ENCODE measurements around the gene SAPCD1.
A peak's percentile ranks its signal among the peaks of the same experiment; 100 is the strongest.

Gene SAPCD1

DNA sequence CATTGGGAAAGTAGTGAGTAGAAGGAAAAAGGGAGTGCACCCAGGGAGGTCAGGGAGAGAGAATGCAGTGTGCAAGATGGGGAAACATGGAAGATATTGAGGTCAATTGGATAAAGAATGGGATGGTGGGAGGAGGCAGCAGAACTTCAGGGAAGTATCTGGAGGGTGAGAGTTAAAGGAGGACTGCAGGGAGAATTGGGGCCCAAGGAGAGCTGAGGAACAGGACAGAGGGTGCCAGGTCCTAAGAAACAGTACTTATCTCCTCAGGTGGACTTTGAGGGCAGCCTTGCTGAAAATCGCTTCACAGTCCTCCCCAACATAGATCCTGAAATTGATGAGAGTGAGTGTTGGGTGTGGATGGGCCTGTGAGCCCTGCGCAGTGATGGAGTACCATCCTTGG is 4.2 kb upstream of the SAPCD1 start:
- no peak for DNase-seq

DNA sequence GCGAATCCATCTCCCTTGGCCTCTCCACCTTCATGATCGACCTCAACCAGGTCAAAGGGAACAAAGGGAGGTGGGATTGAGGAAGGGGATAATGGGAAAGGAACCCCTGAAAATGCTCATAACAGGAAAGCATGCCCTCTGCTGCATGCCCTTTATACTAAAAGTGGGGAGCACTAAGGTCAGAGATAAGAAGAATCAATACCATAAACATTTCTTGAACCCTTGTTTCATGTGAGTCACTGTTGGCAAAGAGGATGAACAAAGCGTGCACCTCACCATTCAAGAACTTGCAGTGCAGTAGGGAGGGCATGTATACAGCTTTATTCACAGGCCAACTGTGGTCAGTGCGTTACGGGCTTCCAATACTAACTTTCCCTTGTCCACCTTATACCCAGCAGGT is 1.7 kb upstream of the SAPCD1 start:
- DNase-seq, result no peak

DNA sequence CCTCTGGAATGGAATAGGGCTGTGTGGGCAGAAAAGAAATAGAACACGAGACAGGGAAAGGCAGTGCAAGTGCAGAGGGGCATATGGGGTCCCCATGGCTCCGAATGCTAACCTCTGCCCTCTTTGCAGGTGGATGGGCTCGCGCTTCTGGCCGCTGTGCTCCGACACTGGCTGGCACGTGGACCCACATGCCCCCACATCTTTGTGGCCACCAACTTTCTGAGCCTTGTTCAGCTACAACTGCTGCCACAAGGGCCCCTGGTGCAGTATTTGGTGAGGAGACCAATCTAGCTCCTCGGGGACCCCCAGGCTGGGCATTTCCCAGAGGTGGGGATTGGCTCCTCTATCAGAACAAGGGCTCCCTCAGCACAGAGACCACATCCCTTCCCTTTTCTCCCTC is 1.1 kb upstream of the SAPCD1 start:
- no peak for DNase-seq

DNA sequence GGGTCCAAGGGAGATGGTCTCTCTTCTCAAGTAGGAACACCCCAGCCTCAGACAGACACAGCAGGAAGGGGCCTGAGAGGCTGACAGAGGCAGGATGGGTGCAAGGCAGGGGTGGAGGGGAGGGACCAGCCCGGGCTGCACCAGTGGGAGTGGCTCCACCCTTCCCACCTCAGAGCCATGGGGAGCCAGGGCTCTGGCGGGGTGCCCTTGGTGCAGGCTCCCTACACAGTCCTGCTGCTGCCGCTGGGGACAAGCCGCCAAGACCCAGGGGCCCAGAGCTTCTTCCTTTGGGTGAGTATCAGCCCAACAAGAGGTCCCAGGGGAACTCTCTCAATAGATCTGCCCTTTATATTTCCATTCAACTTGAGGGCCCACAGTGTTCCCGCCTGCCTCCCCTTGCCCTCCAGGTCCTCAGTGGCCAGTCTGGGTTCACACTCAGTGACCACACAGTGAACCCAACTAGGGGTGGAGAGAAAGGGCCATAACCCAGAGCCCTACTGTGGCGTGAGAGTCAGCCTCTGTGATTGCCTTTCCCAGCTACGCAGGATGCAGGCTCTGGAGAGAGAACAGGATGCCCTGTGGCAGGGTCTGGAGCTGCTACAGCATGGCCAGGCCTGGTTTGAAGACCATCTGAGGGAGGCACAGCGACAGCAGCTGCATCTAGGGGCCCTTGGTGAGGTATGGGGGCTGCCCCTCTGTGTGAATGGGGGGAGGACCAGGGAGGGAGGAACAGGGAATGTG is 592 bp downstream of the SAPCD1 start:
- no peak for DNase-seq

DNA sequence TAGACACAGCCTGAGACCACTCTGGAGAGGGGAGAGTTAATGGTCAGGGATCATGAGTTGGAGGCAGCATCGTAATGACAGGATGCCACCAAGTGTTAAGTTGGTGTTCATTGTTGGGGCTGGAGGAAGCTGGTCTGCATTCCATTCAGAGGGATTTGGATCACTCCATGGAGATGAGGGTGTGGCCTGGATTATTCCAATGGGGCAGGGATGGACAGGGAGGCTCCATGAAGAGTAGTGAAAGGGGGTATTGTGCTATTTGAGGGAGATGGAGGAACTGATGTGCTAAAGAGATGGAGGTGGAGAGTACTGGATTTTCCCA is 1.1 kb downstream of the SAPCD1 start:
- no peak for DNase-seq

DNA sequence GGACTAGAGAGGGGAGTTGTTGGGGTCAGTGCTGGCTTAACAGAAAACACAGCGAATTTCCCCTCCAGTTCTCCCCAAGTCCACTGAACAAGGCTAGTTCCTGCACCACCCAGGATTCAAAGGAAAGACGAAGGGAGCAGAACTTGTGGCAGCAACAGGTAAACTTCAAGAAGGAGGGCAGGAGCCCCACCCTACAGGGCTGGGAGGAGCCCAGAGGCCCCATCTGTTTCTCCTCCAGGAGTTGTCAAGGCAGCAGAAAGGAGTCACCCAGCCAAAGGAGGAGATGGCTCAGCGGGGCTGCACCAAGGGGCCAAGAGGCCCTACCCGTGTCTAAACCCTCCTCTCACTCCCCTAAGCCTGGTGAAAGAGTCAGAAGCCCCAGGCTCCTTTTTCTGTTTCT is 1.7 kb downstream of the SAPCD1 start:
- no peak for DNase-seq

DNA sequence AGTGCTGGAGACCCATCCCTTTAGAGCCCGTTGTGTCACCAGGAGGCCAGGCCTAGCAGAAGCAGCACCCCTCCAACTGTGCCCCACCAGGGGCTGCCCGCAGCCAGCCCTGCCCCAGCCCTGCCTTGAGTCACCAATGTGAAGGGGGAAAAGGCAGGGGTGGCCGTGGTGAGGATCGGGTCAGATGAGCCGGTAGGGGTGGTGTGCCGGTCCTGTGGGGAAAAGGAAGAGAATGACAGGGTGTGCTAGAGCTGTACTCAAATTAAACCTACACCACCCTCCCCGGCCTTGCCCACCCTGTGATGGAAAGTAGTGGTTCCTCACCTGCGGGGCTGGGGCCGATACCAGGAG is 3.1 kb downstream of the SAPCD1 start:
- no peak for DNase-seq

DNA sequence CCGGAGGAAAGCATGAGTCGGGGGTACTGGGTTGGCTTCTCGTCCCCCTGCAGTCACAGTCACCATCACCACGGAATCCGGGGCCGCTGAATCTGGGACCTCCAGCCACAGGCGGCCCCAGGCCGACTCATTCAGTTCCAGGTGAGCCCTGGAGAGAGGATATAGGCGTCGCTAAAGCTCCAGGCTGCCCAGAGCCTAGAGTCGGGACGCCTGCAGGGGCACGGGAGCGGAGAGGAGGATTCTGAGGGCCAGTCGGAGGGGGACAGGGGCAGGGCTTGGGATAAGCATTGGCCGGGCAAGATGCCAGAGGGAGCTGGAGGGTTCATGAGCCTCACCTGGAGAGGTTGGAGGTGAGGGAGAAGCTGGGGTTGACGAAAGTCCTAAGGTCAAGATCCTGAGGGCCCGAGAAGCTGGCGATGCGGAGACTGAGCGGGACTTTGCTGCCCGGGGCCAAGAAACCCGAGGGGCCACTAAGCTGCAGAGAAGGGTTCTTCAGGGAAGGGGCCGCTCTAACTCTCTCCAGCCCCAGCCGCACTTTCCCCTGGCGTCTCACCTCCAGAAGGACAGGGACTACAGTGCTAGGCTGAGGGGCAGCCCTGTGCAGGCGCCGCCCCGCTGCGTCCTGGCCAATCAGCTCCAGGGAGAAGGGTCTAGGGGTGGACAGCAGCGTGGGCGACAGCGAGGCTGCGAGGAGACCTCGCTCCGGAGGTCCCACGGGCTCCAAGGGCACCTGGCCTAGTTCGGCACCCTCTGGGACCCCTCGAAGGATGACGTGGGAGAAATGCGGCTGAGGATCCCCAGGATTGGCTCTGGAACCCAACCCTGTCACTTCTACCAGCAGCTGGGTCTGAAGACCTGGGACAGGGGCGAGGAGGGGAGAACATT is 3.7 kb downstream of the SAPCD1 start:
- DNase-seq, result no peak

DNA sequence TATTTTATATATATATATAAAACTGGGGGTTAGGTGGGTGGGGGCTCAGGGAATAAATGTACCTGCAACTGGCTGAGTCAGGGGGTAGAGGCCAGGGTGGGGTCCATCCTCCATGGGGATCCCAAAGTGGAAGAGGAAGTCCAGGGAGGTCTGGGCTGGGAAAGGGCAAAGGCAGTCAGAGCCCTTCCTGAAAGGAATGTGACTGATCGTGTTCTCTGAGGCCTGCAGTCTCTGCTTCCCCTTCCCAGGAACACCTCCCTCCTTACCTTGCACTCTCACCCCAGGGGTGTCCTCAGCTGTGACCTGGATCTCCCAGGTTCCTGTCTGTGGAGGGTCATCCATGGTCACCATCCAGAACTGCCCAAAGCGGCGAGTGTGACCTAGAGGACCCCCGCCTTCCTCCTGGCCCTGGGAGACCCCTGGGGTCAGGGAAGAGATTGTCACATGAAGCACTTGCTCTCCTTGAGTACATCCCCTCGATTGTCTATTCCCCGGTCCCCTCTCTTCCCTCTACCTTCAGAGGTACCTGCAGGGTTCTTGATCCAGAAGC is 4.7 kb downstream of the SAPCD1 start:
- no peak for DNase-seq

DNA sequence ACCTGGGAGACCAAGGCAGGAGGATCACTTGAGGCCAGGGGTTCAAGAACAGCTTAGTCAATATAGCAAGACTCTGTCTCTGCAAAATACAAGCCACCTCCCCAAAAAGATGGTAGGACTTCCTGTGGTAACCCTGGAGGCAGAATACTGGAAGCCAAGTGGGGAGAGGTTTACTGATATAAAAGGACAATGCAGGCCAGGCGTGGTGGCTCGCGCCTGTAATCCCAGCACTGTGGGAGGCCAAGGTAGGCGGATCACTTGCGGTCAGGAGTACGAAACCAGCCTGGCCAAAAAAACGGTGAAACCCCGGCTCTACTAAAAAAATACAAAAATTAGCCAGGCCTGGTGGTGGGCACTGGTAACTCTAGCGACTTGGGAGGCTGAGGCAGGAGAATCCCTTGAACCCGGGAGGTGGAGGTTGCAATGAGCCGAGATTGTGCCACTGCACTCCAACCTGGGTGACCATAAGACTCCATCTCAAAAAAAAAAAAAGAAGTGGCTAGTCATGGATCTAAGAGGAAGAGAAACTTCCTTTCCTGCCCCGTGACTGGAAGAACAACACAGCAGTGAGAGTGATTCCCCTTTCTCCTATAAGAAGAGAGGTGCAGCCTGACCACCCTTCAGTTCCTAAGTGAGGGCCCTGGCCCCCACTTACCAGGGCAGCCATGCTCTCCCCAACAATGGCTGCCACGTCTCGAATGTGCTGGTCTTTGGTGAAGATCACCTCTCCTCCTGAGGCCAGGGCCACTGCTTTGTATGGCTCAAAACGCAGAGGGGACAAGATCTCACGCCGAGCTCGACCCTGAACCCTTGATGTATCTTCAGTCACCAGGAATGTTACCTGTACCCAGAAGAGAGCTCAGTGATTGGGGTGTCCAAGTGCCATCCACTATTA is 6.2 kb downstream of the SAPCD1 start:
- DNase-seq, result no peak

DNA sequence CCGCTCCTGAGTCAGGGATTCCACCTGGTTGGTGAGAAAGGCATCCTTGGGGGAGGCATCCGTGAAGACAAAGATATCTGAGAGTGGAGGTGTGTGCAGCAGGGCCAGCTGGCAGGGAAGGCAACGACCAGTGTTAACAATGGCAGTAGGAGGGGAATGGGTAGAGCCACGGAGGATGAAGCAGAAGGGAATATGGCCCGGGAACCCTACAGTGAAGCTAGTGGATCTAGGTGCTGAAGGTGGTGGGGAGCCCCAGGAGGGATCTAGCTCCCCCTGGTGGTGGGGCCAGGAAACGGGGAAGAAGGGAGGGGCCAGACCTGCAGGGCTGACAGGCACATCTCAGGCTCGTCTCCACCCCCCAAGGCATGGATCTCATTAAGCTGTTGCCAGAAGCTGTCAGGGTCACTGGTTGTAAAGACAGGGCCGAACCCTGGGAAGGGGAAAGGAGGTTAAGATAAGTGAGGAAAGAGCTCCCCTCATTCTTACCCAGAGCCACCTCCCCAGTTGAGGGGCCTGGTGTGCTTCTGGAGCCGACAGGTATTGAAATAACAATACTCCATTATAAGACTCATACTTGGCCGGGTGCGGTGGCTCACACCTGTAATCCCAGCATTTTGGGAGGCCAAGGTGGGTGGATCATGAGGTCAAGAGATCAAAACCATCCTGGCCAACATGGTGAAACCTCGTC is 7.4 kb downstream of the SAPCD1 start:
- peak; percentile 97 for DNase-seq

DNA sequence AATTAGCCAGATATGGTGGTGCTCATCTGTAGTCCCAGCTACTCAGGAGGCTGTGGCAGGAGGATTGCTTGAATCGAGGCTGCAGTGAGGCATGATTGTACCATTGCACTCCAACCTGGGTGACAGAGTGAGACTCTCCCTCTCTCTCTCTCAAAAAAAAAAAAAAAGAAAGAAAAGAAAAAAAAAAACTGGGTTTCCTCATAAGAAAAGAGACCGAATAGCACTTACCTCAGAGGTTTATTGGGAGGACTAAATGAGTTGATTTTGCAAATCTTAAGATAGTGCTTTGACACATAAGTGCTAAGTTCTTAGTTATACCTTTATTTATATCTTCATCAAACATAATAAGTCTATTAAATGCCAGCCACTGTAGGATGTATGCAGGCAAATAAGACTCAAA is 8.4 kb downstream of the SAPCD1 start:
- no peak for DNase-seq

DNA sequence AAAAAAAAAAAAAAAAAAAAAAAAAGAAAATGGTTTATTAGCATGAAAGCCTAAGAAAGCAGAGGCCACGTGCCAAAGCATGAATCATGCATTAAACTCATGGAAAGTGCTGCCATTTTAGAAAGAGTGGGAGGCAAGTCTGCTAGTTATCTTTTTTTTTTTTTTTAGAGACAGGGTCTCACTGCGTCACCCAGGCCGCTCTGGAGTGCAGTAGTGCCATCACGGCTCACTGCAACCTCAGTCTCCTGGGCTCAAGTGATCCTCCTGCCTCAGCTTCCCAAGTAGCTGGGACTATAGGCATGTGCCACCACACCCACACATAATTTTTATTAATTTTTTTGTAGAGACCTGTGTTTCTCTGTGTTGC is 9.5 kb downstream of the SAPCD1 start:
- no peak for DNase-seq

DNA sequence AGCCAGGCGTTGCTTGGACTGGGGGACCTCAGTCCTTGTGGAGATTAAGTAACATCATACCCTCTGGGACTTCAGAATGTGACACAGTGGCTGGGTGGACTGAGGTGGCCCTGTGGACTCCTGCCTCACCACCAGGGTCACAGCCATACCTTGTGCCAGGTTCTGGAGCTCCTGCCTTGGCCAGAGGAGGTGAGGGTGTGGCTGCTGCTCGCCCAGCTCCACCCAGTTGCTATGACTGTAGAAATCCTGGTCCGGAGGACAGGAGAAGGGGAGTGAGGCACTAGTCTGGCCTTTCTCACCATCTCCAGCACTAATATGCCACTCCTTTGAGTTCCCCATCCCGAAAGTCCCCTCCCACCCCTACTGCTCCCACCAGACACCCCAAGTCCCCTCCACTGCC is 12.7 kb downstream of the SAPCD1 start:
- no peak for DNase-seq

DNA sequence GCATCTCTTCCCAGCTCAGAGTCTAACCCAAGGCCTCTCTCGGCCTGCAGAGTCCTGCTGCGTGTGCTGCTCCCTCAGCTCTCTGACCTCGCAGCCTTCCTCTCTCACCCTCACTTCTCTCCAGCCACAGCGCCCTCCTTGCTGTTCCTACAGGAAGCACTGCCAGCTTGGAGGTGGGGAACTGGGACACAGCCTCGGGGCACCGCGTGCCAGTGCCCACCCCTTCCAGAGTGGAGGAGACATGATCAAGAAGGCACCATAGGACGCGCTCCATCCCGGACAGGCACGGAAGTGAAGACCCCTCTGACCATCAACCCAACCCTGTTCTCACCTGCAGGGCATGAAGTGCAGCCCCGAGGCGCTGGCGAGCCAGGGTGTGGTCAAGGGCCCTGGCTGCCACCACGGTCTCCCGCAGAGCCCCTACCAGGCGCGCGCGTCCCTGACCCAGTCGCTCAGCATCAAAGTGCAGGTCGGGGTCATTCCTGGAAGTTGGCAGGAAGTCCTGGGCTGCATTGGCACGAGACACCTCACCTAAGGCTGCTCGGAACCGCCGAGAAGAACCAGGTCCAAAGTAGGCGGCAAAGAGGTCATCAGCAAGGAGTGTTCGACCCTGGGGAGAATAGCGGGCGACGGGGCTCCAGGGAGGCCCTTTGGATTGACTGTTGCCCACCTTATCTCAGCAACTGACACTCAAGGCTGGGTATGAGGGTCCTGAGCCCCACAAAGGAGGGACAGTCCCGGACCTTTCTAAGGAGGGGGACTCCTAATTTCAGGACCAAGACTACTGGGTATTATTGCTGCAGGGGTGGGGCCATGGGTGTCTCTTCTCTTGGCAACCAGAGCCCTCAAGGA is 13.4 kb downstream of the SAPCD1 start:
- no peak for DNase-seq

DNA sequence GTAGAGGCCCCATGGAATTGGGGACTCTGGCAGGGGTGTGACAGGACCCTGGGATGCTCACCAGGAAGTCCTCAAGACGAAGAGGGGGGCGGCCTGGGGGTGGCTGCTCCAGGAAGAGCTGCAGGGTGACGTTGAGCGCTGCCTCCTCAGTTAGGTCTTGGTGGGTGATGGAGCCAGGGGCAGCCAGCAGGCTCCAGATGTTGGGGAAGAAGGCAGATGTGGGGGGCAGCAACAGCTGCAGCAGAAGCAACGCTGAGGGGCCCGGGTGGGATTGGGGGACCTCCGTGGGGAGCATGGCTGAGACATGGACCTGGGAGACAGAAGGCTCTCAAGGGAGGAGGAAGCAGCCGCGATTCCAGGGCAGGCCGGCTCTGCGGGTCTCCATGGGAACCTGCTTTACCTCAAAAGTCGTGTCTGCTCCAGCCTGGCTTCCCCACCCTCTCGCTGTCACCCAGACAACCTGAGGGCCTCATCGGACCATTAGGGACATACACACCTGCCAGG is 14.1 kb downstream of the SAPCD1 start:
- no peak for DNase-seq

DNA sequence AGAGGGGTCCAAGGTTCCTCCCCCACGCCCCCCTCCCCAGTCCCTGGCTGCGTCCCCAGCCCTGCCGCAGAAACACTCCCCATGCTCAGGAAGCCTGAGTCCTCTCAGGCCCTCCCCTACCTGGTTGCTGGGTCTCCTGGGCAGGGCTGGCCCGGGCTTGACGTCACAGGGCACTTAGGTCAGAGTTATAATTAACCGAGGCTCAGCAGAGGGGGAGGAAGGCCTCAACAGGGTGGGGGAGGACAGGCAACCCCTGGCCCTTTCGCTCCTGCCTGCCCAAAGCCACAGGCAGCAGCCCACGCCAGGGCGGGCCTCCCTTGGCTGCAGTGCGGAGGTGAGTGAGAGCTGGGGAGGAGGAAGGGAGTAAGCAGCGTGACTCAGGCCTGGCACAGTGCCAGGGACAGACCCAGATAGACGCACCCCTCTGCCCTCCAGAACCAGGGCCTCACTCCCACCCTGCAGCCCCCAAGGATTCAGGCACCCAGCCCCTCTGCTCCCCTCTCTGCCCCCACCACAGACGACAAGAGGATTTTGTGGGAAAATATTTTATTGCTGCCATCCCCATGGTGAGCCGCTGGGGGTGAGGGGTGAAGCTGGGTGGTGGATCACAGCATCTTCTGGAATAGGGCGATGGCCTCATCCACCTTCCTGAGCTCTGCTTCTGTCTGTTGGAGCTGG is 14.7 kb downstream of the SAPCD1 start, which contains the start of gene VWA7:
Gene VWA7, minus strand, starts transcription at position 340 of the 678 bp plus-strand sequence. CDS start 549 bp downstream, outside the sequence.
- peak; percentile 83 for DNase-seq

DNA sequence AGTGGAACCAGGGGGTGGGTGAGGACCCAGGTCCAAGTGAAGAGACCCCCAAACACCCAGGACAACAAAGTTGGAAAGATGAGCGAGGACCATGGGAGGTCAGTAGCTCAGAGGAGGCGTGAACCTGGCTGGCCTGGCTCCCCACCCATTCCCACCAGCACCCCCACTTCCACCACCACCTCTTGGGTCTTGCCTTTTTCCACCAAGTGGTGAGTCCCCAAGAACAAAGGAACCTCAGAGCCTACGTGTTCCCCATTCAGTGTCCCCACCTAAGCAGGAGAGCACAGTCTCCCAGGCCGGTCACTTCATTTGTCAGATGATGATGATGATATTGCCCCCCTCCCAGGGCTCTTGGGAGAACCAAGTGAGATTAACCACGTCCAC is 15.2 kb downstream of the SAPCD1 start:
- DNase-seq, result no peak

DNA sequence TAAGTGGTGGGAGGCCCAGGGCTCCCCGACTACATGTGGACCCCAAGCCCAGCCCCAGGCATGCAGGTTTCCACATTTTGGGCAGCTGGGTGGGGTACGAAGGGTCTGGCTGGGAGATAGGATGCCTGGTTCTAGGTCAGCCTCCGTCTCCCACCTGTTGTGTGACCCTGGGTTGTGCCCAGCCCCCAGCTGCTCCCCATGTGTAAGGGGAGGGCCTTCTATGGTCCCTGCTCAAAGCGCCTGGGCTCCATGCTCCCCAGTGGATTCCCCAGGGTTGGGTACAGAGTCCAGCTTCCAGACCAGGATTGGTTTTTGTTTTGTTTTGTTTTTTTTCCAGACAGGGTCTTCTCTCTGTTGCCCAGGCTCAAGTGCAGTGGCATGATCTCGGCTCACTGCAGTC is 15.7 kb downstream of the SAPCD1 start:
- DNase-seq, result no peak

DNA sequence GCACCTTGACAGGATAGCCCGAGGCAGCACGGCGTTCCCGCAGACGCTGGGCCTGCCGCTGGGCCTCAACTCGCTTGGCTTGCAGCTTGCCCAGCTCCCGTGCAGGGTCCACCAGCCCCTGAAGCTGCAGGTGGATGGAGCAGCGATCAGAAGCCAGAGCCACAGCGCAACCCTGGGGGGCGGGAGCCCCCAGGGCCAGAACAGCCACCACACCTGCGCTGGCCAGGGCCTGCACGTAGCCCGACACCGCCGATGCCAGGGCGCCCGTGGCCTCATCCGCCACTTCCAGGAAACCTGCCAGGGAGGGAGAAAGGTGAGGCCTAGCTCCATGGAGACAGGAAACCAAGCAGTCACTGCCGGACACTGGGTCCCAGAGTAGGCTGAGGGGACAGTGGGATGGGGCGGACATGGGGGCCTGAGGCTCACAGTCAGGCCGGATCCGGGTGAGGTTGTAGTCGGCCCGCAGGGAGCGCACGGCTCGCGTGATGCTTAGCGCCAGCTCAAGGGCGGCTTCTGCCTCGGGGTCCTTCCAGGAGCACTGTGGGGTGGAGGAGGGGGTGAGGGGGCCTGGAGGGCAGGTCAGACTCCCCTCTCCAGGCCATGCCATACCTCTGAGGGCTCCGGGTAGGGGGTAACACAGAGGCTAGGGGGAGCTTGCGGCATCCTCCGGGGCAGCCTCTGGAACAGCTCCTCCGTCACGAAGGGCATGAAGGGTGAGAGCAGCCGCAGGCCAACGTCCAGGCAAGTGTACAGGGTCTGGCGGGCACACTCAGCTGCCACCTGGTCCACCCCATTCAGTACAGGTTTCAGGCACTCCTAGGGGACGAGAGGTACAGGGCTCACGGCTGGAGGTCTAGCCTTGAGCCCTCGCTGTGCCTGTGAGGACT is 16.8 kb downstream of the SAPCD1 start:
- no peak for DNase-seq
